Ishikawa (cell line): ENCODE measurements around the gene ZNF8.
A peak's percentile ranks its signal among the peaks of the same experiment; 100 is the strongest.

Source experiments
- CEBPB ChIP-seq: IDR thresholded peaks from 2 replicates; pipeline ENCODE4 v1.6.1; 2012
- CREB1 ChIP-seq: IDR thresholded peaks from 2 replicates; pipeline ENCODE4 v1.6.1; 2012; ENCODE audit warnings: low read depth
- EGR1 ChIP-seq: IDR thresholded peaks from 2 replicates; pipeline ENCODE4 v1.6.1; 2012
- EP300 ChIP-seq: IDR thresholded peaks from 2 replicates; pipeline ENCODE4 v1.6.1; 2012; ENCODE audit warnings: borderline replicate concordance
- FOXM1 ChIP-seq: IDR thresholded peaks from 2 replicates; pipeline ENCODE4 v1.6.1; 2012; ENCODE audit warnings: low read depth, borderline replicate concordance
- NFIC ChIP-seq: IDR thresholded peaks from 2 replicates; pipeline ENCODE4 v1.6.1; 2012
- RAD21 ChIP-seq: IDR thresholded peaks from 2 replicates; pipeline ENCODE4 v1.6.1; 2012; ENCODE audit warnings: low read depth
- REST ChIP-seq: IDR thresholded peaks from 2 replicates; pipeline ENCODE4 v1.6.1; 2012; ENCODE audit warnings: low read depth, mild to moderate bottlenecking
- TAF1 ChIP-seq: IDR thresholded peaks from 2 replicates; pipeline ENCODE4 v1.6.1; 2012; ENCODE audit warnings: low read depth, mild to moderate bottlenecking
- TCF12 ChIP-seq: IDR thresholded peaks from 2 replicates; pipeline ENCODE4 v1.6.1; 2012; ENCODE audit warnings: low read depth
- TEAD4 ChIP-seq: IDR thresholded peaks from 2 replicates; pipeline ENCODE4 v1.6.1; 2012
- USF1 ChIP-seq: IDR thresholded peaks from 2 replicates; pipeline ENCODE4 v1.6.1; 2012
- YY1 ChIP-seq: IDR thresholded peaks from 2 replicates; pipeline ENCODE4 v1.6.1; 2012; ENCODE audit warnings: low read depth
- ZBTB7A ChIP-seq: IDR thresholded peaks from 2 replicates; pipeline ENCODE4 v1.6.1; 2012; ENCODE audit warnings: low read depth
- TF ChIP-seq, protein P1 (sequence below): IDR thresholded peaks from 2 replicates; pipeline ENCODE4 v1.6.1; 2012

Gene ZNF8

GRCh38 chr19:58345558-58345957 is 66.8 kb downstream of the ZNF8 start:
- TF ChIP-seq CREB1 (no peak), NFIC (no peak), TCF12 (no peak), RAD21 (no peak), YY1 (no peak), TEAD4 (no peak), USF1 (no peak), EGR1 (no peak)
- TF ChIP-seq, protein P1, sequence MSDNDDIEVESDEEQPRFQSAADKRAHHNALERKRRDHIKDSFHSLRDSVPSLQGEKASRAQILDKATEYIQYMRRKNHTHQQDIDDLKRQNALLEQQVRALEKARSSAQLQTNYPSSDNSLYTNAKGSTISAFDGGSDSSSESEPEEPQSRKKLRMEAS = no peak

- TF ChIP-seq CREB1 (0 out of 2 replicates have a peak, but pooled peaks have one; percentile 55), RAD21 (no peak), REST (0 out of 2 replicates have a peak, but pooled peaks have one; percentile 15), CEBPB (no peak), NFIC (0 out of 2 replicates have a peak, but pooled peaks have one; percentile 14), EP300 (no peak), YY1 (0 out of 2 replicates have a peak, but pooled peaks have one; percentile 43), EGR1 (no peak), TEAD4 (no peak), USF1 (peak; percentile 12; the same call in 1 of the 2 replicates), ZBTB7A (peak; percentile 89), TCF12 (no peak; the same call in 1 of the 2 replicates), TAF1 (peak; percentile 31), FOXM1 (no peak)
- TF ChIP-seq, protein P1 = peak; percentile 82
These were observed 68.5 kb downstream of the ZNF8 start for GRCh38 chr19:58346961-58347929.

DNA sequence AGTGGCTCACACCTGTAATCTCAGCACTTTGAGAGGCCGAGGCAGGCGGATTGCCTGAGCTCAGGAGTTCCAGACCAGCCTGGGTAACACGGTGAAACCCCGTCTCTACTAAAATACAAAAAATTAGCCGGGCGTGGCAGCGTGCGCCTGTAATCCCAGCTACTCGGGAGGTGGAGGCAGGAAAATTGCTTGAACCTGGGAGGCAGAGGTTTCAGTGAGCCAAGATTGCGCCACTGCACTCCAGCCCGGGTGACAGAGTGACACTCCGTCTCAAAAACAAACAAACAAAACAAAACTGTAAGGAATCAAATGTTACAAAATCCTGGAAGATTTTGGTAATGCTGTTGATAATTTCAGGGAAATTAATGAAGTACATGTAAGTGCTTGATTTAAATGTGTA is 69.3 kb downstream of the ZNF8 start:
- 0 out of 2 replicates have a peak, but pooled peaks have one; percentile 45 for TF ChIP-seq CEBPB

DNA sequence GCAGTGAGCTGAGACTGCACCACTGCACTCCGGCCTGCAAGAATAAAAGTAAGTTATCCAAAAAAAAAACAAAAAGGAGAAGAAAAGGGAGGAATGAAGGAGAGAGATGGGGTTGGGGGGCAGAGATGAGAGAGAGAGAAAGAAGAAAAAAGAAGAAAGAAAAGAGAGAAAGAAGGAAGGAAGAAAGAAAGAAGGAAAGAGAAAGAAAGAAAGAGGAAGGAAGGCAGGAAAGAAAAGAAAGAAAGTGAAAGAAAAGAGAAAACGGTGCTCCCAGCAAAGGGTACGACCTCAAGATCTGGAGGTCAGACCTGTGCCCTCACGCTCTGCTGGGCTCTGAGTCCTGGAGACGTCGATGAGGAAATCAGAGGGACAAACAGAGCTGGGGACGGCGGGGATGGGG is 70.8 kb downstream of the ZNF8 start:
- TF ChIP-seq RAD21 (no peak), CEBPB (no peak), CREB1 (no peak), NFIC (no peak), REST (no peak), ZBTB7A (no peak), EP300 (no peak), EGR1 (no peak), YY1 (no peak), TCF12 (no peak), FOXM1 (no peak)
- TF ChIP-seq, protein P1 = no peak
